Activated CD4-positive, alpha-beta T cell treated with anti-CD3 and anti-CD28 coated beads, Interleukin-2, Interleukin-6, amounts not matched to agents 100 ng/mL and 50 ng/mL, durations not matched to agents 16 hours and 8 hours (primary cell): Measurements from ENCODE around the gene DNAH1.
A peak's percentile ranks its signal among the peaks of the same experiment; 100 is the strongest.

Source experiments
- DNase-seq: peaks from one replicate; pipeline ENCODE4 v3.0.0-alpha.2; 2020

Gene DNAH1

DNA sequence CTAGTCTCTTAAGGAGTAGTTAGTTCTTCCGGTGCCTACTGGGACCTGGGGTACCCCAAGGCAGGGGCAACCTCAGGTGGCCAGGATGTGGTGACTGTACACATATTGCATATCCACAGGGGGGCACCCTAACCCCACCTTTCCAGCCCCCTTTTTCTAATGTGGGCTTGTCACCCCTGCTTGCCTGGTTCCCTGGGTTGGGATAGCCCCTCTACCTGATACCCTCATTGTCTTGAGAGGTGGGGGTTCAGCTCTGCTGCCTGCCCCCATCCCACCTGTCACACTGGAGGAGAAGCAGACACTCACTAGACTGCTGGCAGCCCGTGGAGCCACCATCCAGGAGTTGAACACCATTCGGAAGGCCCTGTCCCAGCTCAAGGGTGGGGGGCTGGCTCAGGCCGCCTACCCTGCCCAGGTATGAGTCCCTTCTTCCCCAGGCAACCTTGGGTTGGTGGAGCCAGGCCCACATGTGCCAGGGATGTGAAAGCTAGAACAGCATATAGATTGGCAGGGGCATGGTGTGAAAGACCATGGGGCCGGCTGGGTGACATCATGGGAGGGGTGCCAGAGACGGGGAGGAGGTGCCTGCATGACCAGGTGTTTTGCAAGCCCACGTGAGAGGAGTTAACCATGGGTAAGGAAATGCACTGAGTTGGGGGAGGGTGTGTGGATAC, 24.5 kb upstream of the DNAH1 start:
- DNase-seq: peak; percentile 48

DNA sequence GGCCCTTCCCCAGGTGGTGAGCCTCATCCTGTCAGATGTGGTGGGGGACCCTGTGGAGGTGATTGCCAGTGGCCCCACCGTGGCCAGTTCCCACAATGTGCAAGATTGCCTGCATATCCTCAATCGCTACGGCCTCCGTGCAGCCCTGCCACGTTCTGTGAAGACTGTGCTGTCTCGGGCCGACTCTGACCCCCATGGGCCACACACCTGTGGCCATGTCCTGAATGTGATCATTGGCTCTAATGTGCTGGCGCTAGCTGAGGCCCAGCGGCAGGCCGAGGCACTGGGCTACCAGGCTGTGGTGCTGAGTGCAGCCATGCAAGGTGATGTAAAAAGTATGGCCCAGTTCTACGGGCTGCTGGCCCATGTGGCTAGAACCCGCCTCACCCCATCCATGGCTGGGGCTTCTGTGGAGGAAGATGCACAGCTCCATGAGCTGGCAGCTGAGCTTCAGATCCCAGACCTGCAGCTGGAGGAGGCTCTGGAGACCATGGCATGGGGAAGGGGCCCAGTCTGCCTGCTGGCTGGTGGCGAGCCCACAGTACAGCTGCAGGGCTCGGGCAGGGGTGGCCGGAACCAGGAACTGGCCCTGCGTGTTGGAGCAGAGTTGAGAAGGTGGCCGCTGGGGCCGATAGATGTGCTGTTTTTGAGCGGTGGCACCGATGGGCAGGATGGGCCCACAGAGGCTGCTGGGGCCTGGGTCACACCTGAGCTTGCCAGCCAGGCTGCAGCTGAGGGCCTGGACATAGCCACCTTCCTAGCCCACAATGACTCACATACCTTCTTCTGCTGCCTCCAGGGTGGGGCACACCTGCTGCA, 23.7 kb upstream of the DNAH1 start:
- no peak for DNase-seq

DNA sequence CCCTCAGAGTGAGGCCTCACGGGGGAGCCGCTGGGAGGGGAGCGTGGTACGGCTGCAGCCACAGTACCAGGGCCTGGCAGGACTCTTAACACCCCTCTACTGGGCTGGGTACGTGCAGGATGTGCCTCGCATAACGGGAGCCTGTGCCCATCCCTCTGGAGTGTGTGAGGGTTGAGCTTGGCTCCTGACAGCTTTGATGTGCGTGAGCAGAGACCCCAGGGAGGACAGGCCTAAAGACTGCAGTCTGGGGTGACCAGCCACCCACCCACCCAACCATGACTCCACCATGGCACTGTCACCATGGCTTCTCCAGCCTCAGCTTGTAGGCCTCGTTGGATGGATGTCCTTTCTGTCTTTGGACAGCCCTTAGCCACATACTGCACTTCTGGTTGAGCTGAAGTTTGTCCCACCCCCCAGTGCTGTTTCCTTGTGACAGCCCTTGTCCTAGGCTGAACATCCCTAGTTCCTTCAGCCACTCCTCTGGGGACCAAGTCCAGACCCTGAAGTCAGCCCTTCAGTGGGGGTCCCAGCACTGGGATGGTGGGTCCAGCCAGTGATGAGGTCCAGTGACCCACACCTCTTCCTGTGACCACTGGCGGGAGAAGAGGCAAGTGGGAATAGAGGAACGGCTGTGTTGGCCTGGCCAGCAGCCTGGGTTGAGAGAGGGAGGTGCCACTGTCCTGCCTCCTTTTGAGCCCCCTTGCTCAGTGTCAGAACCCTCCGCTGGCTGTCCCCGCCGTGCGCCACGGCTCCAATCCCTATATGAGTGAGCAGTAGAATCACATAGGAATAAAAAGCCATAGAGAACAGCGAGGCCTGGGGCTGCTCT, 22.4 kb upstream of the DNAH1 start:
- no peak for DNase-seq

DNA sequence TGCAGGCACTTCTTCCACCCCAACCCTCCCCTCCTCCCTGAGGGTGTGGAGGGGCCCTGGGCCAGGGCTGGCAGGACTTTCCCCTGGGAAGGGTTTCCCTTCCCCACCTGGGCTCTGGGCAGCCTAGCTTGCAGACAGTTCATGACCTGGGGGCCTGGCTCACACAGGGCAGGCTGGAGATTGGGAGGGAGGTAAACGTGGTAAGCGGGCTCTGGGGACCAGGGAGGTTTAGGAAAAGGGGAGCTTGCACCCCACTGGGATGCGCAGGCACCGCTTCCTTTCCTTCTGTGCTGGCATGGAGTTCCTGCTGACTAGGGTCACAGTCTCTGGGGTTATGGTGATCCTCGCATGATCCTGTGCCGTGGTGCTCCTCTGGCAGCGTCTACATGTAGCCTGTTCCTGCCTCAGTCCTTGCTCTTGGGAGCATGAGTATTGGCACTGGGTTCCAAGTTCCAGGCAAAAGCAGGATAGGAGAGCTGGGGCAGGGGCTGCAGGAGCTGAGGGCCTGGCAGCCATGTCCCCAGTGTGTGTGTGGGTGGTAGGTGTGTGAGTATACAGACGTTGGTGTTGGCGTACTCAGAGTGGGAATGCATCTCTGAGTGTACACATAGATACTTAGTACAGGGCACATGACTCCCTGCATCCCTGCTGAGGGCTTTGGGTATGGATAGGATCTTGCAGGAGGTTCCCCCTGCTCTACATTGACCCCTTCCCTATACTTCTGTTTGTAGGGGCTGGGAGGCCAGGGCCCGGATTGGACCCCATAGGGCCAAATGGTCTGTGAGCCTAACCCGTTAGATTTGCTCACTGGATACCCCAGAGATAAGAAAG, 21.6 kb upstream of the DNAH1 start:
- no peak for DNase-seq

DNA sequence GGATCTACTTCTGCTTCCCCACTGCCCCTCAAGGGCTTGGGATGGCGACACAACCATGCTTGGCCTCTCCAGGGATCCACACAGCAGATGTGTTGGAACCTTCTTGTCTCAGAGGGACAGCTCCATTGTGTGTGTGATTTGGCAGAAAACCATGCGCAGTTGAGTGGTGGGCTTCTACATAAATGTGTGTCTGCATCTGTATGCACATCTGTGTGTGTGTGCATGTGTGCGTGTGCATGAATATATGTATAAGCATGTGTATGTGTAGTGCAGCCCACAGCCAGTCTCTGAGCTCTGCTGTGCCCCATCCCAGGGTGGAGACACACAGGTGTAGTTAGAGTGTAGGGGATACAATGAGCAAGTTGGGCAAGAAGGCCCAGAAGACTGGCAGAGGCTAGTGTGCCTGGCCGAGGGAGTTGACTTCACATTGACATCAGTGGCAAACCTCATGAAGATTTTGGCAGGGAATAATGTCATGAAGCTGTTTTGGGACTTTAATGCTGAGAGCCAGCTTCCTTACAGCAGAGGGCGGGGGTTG, 20.4 kb upstream of the DNAH1 start:
- DNase-seq: no peak

DNA sequence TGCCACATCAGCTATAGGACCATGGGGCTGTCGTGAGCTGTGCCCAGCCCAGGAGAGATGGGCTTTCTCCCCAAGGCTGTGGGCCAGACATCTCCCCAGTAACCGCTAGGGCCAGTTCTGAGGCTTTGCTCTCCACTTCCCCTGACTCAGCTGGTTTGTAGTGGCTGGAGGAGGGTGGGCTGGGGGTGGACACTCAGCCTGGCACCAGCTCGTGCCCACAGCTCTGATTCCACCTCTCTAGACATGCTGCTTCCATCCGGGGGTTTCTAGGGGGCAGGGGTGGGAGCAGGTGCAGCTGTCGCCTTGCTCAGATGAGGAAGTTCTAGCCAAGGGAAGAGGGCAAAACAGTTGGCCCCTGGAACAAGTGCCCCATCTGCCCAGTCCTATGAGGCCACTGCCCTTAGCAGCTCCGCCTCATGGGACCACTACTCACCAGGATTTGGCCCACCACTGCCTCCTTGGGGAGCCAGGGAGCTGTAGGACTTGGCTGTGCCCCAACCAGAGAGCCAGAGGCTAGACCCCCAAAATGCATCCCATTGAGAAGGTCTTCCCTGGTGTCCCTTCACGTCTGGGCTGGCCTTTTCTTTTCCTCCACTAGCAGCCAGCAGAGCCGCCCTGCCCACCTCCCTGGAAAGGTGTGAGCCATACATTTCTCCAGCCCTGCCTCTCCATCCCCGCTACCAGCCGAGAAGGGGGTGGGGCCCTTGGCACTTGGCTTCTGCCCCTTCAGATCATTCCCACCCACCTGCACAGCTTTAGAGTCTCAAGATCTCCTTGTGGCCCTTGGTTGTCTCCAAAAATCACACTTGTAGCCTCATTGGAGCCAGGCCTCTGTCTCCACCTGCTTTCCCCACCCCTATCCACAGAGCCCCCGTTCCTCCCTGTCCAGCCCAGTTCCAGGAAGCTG, 18.6 kb upstream of the DNAH1 start:
- DNase-seq: no peak

DNA sequence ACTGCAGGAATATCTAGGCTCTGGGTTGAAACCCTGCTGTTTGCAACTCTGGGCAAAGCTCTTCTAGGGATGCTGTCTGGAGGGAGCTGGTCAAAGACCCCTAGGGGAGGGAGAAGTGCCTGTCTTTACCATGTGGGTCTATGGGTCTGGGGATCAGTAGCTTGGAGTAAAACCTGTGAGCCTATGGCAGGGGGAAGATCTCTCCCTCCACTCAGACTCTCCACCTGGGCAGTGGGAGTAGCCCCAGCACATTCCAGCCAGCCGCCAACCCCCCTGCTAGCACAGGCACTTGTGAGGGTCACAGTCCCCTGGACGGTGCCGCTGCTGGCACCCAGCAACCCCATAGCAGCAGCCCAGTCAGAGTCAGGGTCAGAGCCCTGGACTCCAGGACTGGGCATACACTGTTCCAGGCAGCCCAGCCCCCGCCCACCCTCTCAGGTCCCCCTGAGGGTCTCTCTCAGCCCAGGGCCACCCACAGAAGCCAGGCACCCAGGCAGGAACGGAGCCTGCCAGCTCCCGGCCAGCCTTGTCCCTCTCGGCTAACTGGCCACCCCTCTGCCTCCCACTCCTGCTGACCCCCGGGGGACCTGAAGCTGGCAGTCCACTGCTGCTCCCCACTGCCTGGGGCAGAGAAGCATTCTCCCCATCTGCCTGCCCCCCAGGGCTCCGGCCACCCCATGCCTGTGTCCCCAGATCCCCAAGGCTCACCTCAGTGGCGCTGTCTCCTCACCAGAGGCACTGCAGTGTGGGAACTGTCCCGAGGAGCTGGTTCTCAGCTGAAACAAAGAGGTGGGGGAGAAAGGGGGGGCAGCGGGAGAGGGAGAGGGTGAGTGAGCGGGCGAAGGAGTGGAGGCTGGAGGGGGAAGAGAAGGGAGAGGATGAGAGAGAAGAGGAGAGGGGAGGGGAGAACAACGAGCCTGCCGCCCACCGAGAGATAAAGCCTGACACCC, 17.7 kb upstream of the DNAH1 start:
- DNase-seq: no peak

DNA sequence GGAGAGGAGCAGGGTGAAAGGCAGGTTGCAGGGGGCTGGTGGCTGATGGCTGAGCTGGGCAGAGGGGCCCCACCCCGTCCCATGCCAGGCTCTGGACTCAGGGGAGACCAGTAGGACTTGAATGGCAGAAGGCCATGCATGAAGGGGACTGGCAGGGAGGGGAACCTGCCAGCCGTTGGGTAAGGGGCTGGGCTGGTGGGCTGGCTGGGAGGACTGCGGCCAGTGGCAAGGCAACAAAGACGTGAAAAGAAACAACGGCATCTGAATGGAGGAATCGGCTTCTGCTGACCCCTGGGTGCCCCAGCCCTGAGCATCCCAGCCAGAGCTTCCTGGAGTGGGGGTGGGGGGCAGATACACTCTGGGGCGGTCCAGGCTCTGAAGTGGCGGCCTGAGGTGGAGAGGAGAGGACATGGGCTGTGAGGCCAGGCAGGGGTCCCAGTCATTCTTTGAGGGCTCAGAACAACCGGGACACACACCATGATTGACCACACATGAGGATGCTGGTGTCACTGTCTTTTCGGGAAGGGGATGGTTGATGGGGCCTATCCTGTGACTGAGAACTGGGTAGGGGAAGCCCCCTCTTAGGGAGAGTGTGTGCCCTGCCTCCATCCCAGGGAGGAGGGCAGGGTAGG, 16.8 kb upstream of the DNAH1 start:
- DNase-seq: no peak

DNA sequence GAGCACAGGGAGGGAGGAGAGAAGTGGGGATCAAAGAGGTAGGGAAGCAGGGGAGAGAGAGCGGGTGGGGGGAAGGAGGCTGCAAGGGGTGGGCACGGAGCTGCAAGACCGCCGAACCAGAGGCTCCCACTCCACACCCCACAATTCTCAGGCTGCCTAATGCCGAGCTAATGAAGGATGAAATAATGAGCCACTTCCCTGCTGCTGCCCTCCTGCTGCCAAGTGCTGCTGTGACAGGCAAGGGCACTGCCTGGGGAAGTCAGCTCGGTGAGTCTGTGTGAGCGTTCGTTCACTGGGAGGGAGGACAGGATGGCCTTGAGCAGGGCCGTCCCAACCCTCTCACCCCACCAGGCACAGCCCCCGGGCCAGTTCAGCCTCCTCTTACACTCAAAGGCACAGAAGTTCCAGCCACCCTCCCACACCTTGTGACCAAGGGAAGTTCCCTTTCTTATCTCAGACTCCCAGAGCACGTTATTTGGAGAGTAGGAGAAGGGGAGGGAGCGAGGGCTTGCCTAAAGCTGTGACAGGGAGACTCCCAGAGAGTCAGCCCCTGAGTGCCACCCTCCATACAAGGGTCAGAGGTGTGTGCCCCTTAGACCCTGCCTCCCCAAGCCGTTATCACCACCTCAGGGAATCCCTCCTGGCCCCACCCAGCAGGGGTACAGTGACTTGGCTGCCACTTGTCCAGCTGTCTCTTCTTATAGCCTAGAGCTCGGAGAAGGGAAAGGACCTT, 16.1 kb upstream of the DNAH1 start:
- DNase-seq: no peak

DNA sequence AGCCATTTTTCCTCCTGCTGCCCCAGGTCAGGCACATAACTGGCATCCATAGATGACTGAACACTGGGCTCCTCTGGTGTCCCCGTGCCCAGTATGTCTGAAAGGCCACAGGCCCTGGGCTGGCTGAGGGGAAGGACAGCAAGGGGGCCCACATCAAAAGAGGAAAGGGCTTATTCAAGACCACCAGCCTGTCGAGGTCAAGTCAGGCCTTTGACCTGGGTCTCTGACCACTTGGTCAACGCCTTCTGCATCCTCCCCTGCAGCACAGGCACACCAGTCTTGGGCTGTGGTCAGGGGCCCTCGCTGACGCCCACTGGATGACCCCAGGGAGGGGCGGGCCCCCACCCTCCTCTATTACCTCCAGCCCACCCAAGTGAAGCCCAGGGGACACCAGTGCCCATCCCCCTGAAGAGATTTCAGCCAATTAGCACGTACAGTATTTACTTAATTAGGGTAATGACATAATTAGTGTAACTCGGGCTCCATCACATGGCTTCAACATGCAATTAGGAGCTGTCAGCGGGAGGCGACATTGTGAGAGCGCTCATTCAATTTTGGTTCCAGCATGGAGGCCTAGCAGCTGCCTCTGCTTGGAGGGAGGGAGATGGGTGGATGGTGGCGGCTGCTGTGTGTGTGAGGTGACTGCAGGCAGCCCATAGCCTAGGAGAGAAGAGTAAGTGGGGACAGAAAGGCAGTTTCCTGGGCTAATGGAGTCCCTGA, 13.5 kb upstream of the DNAH1 start:
- DNase-seq: no peak

DNA sequence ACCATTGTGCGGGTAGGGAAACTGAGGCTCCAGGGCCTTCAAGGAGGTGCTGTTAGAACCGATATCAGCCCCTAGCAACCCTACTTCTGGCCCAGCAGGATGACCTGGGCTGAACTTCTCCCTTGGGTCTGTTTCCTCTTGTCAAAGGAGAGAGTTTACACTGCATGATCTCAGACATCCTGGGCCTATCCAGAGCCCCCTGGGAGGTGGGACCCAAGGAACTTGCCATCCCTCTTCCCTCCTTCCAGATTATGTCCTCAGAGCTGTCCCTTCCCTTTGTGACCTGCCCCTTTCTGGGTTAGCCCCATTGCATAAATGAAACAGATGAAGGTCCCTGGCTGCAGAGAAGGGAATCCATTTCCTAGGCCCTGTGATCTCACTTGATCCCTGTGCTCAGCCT, 12.3 kb upstream of the DNAH1 start:
- no peak for DNase-seq

DNA sequence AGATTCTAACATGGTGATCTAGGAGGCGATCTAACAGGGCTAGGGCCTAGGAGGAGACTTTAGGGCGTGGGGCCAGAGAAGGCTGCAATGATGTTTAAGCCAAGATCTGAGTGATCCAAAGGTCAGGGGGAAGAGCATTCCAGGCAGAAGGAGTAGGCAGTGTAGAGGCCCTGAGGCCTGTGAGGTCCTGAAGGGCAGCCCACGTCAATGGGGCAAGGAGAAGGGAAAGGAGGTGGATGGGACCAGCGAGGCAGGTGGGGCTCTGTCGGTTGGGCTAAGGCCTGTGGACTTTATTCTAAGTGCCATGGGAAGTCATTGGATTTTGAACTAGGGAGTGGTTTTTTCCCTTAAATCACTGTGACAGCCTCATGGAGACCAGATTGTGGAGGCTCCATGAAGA, 10.2 kb upstream of the DNAH1 start:
- DNase-seq: no peak

DNA sequence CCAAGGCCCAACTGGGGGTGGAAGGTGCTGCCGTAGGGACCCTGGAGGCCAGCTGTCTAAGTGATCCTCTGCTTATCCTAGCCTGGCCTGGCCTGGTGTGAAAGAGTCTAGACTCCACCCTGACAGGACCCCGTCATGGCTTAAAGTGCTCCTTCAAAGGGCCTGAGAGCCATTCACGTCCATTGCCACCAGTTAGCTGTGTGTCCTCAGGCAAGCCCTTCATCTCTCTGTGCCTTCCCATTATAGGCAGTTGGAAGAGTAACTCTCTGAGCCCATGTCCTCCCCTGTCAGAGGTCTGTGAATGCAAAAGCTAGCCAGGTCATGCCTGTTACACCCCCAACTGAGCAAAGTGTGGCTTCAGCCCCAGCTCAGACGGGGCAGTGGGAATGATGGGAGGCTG, 9.1 kb upstream of the DNAH1 start:
- DNase-seq: no peak

DNA sequence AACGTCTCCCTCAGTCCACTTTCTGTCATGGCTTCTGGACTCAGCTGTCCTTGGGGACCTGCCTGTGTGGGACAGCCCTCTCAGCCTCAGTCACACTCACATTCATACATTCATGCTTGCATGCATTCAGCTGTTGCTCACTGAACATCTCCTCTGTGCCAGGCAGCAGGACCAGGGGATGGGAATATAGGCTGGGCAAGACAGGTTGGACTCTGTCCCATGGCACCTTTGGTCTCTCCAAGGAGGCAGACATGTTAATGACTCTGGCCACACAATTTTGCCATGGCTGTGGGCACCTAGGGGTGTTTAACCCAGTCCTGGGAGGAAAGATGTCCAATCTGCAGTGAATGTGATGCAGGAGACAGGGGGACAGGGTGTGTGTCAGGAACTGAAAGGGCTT, 7.8 kb upstream of the DNAH1 start:
- DNase-seq: no peak

DNA sequence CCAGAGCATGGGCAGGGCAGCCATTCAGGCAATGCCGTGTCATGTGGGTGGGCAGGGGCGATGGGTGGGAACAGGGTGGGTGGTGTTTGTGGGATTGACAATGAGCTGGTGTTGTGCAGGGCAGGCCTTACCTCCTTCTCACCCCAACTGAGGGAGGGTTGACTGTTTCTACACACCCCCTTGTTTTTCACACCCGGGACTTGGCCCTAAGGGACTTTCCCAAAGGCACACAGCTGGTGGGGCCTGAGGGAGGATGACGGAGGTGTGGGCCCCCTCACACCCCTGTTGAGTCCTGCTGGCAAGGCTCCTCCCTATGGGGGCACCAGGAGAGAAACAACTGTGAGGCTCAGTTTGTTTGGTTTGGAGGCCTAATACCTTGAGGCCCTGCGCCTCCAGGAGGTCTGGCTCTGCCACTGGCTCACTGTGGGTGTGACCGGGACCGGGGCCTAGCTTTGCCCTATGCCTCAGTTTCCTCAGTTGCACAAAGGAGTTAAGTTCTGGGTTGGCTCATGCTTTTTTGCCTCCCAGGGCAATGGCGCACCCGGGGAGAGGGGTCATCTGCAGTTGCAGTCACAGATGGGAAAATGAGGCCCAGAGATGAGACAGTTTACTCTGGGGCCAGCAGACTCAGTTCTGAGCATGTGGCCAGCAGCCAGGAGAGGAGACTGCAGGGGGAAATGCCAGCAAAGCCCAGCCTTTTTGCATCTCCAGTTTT, 5.1 kb upstream of the DNAH1 start:
- DNase-seq: peak; percentile 50

DNA sequence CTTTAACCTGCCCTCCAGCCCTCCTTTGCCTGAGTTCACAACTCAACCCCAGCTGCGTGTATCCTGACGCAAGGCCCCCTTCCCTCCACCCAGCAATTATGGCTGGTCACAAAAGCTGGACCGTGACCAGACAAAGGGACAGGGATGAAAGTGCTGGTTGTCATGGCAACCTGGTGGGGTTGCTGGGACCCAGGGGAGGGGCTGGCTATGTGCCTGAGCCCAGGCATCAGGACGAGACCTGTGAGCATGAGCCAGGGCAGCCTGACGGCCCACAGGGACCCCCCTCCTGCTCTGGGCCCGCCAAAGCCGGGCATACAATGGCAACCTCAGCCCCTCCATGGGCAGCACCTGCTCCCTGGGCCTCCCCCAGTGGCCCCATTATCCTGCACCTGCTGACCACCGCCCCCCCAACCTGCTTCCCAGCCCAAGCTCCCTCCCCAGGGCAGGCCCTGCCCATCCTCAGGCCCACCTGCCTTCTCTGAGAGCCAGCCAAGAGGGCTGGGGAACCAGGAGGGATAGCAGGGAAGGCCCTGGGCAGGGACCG, 4.5 kb upstream of the DNAH1 start:
- DNase-seq: no peak

DNA sequence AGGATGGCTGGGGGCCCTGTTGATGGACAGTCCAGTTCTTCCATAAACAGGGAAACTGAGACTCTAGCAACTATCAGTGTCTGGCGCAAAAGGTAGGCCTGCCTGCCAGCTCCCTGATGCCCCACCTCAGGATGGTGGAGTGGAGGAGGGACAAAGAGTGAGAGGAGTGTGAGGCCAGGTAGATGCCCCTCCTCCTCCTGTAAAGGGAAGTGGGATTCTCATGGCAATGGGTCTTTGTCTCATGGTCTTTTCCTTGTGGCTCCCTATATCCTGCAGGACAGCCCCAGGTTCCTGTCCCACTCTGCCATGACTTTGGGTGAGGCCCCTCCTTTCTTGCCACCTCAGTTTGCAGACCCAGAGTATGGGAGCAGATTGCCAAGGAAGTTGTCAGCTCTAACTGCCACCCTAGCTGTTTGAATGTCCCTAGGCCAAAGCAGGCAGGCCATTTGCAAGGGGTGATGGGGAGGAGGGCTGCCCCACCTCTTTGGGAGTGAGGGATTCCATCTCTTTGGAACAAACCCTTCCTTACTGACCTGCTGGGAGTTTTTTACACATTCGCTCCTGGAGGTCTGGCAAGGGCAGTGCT, 2.8 kb upstream of the DNAH1 start:
- no peak for DNase-seq
